GM06990 (cell line): ENCODE results near the gene BRPF3.

Experiments used
- DNase-seq: peaks from one replicate; pipeline ENCODE4 v3.0.0-alpha.2; 2011; ENCODE audit not compliant: insufficient read length; ENCODE audit errors: extremely low read depth
- H3K27me3 ChIP-seq: replicated peaks from 2 replicates; pipeline ENCODE4 v1.6.0; 2011; ENCODE audit warnings: low read length; ENCODE audit not compliant: control insufficient read depth, insufficient read depth
- H3K36me3 ChIP-seq: 2 replicates; pipeline ENCODE4 v1.5.1; 2011; ENCODE audit warnings: low read length; ENCODE audit not compliant: control insufficient read depth, insufficient read depth
- H3K4me3 ChIP-seq: replicated peaks from 2 replicates; pipeline ENCODE4 v1.5.1; 2011; ENCODE audit warnings: low read depth, mild to moderate bottlenecking, control low read depth, low read length
- CTCF ChIP-seq: IDR thresholded peaks from 2 replicates; pipeline ENCODE4 v1.5.1; 2011; ENCODE audit warnings: low read length, control low read depth, mild to moderate bottlenecking, inconsistent platforms; ENCODE audit not compliant: insufficient read depth, poor library complexity, severe bottlenecking

Gene BRPF3

GRCh38 chr6:36155662-36156061, 40.9 kb upstream of the BRPF3 start:
- DNase-seq = no peak
- H3K4me3 ChIP-seq = no peak overlapping the region
- H3K27me3 ChIP-seq = no peaks in the 10 kb centered on the region
- no peak for TF ChIP-seq CTCF
- no peaks in the 10 kb centered on the region for H3K36me3 ChIP-seq

DNA sequence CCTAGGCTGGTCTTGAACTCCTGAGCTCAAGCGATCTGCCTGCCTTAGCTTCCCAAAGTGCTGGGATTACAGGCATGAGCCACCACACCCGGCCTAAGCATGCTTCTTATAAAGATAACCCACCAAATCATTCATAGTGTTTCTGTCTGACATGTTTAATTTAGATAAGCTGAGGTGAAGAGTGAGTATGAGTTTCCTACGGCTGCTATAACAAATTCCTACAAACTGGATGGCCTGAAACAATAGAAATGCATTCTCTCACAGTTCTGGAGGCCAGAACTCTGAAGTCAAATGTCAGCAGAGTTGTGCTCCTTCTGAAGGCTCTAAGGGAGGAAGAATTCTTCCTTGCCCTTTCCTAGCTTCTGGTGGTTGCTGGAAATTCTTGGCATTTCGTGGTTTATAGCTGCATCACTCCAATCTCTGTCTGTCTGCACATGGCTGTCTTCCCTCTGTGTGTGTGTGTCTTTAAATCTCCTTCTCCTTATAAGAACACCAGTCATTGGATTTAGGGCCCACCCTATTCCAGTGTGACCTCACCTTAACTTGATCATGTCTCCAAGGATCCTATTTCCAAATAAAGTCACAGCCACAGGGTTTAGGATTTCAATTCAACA, 36.3 kb upstream of the BRPF3 start:
- no peaks in the 10 kb centered on the region for H3K27me3 ChIP-seq
- DNase-seq = no peak
- no peak for TF ChIP-seq CTCF
- no peak overlapping the region for H3K4me3 ChIP-seq
- no peaks in the 10 kb centered on the region for H3K36me3 ChIP-seq

GRCh38 chr6:36169023-36170007, 27.2 kb upstream of the BRPF3 start:
- H3K27me3 ChIP-seq = no peaks in the 10 kb centered on the region
- DNase-seq = peak; percentile 21
- no peak overlapping the region for H3K4me3 ChIP-seq
- H3K36me3 ChIP-seq = no peaks in the 10 kb centered on the region
- no peak for TF ChIP-seq CTCF

DNA sequence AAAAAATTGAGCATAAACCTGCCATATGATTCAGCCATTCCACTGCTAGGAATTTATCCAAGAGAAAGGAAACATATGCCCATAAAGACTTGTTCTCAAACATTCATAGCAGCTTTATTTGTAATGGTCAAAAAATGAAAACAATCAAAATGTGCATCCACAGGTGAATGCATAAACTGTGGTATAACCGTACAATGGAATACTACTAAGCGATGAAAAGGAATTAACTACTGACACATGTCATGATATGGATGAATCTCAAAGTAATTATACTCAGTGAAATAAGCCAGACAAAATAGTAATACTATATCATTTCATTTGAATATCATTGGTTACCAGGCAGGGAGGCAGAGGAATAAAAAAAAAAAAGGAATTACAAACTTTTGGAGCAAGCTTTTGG, 25.8 kb upstream of the BRPF3 start:
- Histone ChIP-seq H3K4me3 (no peak overlapping the region), H3K36me3 (no peaks in the 10 kb centered on the region), H3K27me3 (no peaks in the 10 kb centered on the region)
- no peak for TF ChIP-seq CTCF
- no peak for DNase-seq

DNA sequence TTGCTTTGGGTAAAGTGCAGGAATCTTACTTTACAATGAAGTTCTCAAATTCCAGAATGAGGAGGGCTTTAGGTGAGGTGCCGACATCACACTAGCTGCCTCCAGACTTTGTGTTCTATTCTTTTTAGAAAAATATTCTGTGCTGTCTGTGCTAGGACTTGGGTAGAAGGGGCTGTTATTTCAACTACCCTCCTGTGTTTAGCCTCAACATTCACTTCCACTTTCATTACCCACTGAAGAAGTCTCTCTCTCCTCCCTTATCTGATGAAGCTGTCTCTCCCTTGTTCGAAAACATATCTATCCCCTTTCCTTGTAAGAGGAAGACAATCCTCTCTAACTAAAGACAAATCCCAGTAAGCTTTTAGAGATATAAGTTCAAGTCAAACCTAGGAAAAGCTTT, 25.0 kb upstream of the BRPF3 start:
- Histone ChIP-seq H3K27me3 (no peaks in the 10 kb centered on the region), H3K36me3 (no peaks in the 10 kb centered on the region), H3K4me3 (no peak overlapping the region)
- no peak for TF ChIP-seq CTCF
- no peak for DNase-seq
